Adipocyte (in vitro differentiated cells): ENCODE results near the gene CAMK4.
"Not testable (repeated sequence)": the region's sequence is repeated elsewhere in the genome, so short reads cannot be mapped to it uniquely, and the experiment has no call there.

Experiments used
- DNase-seq: peaks from one replicate; pipeline ENCODE4 v3.0.0-alpha.2; 2015; ENCODE audit warnings: low read depth
- H3K27me3 ChIP-seq: replicated peaks from 2 replicates; pipeline ENCODE4 v1.7.0; 2013; ENCODE audit warnings: mild to moderate bottlenecking, low read length, moderate library complexity; ENCODE audit not compliant: control insufficient read depth, insufficient read depth
- H3K36me3 ChIP-seq: 2 replicates; pipeline ENCODE4 v1.7.0; 2013; ENCODE audit warnings: low read length, mild to moderate bottlenecking, moderate library complexity; ENCODE audit not compliant: control insufficient read depth, insufficient read depth, severe bottlenecking
- H3K4me1 ChIP-seq: 2 replicates; pipeline ENCODE4 v1.7.0; 2013; ENCODE audit warnings: mild to moderate bottlenecking, low read length, moderate library complexity; ENCODE audit not compliant: control insufficient read depth, insufficient read depth
- H3K4me3 ChIP-seq: 2 replicates; pipeline ENCODE4 v1.7.0; 2013; ENCODE audit warnings: mild to moderate bottlenecking, low read length, moderate library complexity
- H3K9ac ChIP-seq: 2 replicates; pipeline ENCODE4 v1.7.0; 2013; ENCODE audit warnings: mild to moderate bottlenecking, low read length, moderate library complexity
- H3K9me3 ChIP-seq: 2 replicates; pipeline ENCODE4 v1.7.0; 2013; ENCODE audit warnings: mild to moderate bottlenecking, low read length, moderate library complexity; ENCODE audit not compliant: control insufficient read depth

CAMK4 gene

DNA sequence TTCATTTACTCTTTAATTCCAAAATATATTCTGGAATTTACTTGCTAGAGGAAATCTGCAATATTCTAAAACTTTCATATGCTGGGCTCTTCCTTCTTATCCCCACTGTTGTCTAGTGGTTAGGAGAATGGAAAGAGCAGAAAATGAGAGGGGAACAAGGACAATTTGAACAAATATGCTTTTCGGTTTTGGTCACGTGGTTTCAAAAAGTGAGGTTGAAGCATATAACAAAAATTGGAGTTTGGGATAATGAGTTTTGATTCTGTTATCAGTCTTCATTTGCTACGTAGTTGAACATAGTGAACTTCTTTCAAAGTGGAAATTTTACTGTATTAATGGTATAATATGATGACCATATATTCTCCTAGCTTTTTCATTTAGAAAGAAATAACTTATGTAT, 71.5 kb downstream of the CAMK4 start:
- H3K36me3 ChIP-seq = no peaks in the 10 kb centered on the region
- DNase-seq = no peak
- no peaks in the 10 kb centered on the region for H3K27me3 ChIP-seq
- no peaks in the 10 kb centered on the region for H3K4me1 ChIP-seq
- no peak overlapping the region for H3K4me3 ChIP-seq
- no peak overlapping the region for H3K9ac ChIP-seq
- H3K9me3 ChIP-seq = no peaks in the 10 kb centered on the region

DNA sequence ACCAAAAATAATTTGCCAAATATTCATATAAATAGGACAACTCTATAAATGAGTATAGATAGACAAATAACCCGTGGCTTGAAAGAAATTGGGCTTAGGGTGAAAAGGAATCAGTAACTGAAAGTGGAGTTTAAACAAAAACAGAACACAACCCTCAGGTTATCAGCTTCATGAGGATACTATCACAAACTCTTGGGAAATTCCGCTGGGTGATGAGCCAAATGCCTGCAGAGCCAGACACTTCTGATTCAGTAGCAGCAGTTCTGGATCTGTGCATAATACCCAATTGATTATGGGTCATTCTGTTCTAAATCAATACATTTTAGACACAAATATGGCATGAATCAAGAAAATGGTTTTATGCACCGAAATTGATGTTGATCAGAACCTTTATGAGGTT, 72.4 kb downstream of the CAMK4 start:
- no peaks in the 10 kb centered on the region for H3K36me3 ChIP-seq
- no peak overlapping the region for H3K4me3 ChIP-seq
- H3K9me3 ChIP-seq = no peaks in the 10 kb centered on the region
- H3K4me1 ChIP-seq = no peaks in the 10 kb centered on the region
- no peak for DNase-seq
- no peaks in the 10 kb centered on the region for H3K27me3 ChIP-seq
- no peak overlapping the region for H3K9ac ChIP-seq

DNA sequence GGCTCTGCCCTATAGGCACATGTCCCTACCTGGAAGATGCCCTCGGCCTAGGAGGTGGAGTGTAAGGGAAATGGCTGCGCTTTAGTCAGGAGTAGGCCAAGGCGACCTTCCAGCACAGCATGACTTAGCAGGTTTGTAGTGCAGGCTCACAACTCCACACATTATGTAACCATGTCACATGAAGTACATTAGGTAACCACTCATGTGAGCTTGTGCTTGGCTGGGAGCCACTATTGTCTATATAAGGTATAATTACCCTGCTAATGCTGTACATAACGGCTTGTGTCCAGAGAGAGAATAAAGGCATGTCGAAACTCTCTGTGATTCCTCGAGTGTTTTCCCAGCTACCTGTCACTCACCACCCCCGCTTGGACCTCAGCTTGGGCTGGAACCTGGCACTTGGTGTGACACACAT, 74.9 kb downstream of the CAMK4 start:
- H3K9ac ChIP-seq = no peak overlapping the region
- no peaks in the 10 kb centered on the region for H3K36me3 ChIP-seq
- no peaks in the 10 kb centered on the region for H3K27me3 ChIP-seq
- H3K4me3 ChIP-seq = no peak overlapping the region
- H3K4me1 ChIP-seq = no peaks in the 10 kb centered on the region
- H3K9me3 ChIP-seq = no peaks in the 10 kb centered on the region
- no peak for DNase-seq

DNA sequence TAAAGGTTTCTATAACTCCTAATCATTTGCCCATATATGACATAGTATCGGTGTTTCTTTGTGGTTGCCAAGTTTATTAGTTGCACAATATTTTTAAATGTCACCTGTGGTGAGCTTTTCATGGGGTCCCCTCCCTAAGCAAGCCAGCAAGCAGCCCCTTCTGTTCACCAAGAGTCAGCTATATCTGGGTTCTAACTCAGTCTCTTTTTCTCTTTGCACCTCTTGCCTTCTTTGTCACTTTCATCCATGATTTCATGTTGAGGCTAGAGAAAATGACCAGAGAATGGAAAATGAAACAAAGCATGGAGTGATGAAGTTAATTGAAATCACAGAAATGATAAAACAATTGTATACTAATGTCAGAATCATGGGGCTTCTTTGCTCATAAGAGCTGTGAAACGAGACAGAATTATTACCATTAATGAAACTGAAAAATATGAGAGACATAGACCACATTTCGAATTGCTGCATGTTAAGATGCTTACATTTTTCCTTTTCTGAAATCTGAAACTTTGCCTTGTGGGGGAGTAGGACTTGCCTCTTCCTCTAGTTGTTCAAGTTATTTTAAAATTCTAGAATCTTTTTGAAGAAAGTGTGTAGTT, 75.7 kb downstream of the CAMK4 start:
- Histone ChIP-seq H3K4me3 (no peak overlapping the region), H3K27me3 (no peaks in the 10 kb centered on the region), H3K36me3 (no peaks in the 10 kb centered on the region), H3K9ac (no peak overlapping the region), H3K9me3 (no peaks in the 10 kb centered on the region), H3K4me1 (no peaks in the 10 kb centered on the region)
- DNase-seq = peak; percentile 13

DNA sequence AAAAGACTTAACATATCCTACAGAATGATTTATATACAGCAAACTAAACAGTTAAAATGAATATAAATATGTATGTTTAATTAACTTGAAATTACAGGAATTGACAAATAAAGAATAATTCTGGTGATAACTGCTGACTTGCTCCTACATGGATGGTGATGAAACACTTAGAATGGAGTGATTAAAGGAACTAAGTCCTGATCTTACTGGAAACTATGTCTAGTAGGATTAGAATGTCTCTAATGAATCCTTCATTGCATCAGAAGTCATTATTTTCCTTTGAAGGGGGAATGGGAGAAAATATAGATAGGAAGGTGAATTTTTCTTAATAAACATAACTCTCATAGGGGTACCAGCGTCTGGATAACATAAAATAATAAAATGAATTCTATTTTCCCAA, 77.1 kb downstream of the CAMK4 start:
- Histone ChIP-seq H3K4me1 (no peaks in the 10 kb centered on the region), H3K9me3 (no peaks in the 10 kb centered on the region), H3K27me3 (no peaks in the 10 kb centered on the region), H3K4me3 (no peak overlapping the region), H3K9ac (no peak overlapping the region), H3K36me3 (no peaks in the 10 kb centered on the region)
- no peak for DNase-seq

DNA sequence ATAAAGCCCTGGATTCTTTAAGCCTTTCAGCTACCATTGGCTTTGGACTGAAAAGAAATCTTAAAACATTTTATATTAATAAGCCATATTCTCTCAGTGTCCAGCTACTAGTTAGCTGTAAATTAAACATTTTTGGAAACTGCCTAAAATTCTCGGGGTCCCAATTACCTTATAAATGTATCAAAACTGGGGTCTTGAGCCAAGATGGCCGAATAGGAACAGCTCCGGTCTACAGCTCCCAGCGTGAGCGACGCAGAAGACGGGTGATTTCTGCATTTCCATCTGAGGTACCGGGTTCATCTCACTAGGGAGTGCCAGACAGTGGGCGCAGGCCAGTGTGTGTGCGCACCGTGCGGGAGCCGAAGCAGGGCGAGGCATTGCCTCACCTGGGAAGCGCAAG, 77.9 kb downstream of the CAMK4 start:
- DNase-seq, H3K27me3 ChIP-seq: not testable (repeated sequence)

DNA sequence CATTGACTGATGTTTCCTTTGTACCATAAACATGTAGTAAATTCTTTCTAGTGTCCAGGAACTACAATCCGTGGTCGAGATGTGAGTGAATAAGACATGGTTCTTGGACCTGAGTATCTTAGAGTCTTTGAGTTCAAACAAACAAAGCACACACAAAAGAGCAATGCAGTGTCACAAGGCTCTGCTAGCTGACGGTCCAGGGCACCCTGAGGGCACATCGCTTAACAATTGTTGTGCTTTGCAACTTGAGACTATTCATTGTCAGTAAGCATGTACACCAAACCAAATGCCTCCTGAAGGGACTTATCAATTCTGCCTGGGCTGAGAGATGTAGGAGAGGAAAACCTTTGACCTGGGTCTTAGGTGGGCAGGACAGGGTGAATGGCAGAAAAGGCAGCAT, 84.8 kb downstream of the CAMK4 start:
- no peak for DNase-seq
- no peaks in the 10 kb centered on the region for H3K4me1 ChIP-seq
- no peaks in the 10 kb centered on the region for H3K36me3 ChIP-seq

More for the DNA sequence above, 77.9 kb downstream of the CAMK4 start:
- H3K4me3 ChIP-seq, H3K4me1 ChIP-seq, H3K9ac ChIP-seq, H3K9me3 ChIP-seq, H3K36me3 ChIP-seq: not testable (repeated sequence)

DNA sequence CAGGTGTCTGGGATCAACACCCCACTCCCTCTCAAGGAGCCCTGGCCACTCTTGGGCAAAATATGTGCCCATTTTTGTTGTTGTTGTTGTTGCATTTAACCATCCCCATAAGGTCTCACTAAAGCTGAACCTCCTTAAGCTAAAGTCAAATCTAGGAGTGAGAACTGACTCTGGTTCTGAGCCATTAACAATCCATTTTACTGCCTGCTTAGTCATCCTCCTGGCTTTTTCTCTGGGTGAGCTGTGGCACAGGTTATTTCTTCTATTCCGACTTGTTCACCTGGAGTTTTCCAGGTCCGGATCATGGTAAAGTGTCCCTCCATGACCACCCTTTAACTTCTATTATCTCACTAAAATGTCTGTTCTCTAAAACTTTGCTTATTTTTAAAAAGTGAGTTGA, 85.2 kb downstream of the CAMK4 start:
- no peaks in the 10 kb centered on the region for H3K9me3 ChIP-seq
- H3K36me3 ChIP-seq = no peaks in the 10 kb centered on the region
- no peaks in the 10 kb centered on the region for H3K27me3 ChIP-seq
- no peak for DNase-seq
- H3K4me1 ChIP-seq = no peaks in the 10 kb centered on the region
- no peak overlapping the region for H3K9ac ChIP-seq
- no peak overlapping the region for H3K4me3 ChIP-seq

More for the DNA sequence above, 84.8 kb downstream of the CAMK4 start:
- no peaks in the 10 kb centered on the region for H3K27me3 ChIP-seq
- no peaks in the 10 kb centered on the region for H3K9me3 ChIP-seq
- H3K4me3 ChIP-seq = no peak overlapping the region
- H3K9ac ChIP-seq = no peak overlapping the region

DNA sequence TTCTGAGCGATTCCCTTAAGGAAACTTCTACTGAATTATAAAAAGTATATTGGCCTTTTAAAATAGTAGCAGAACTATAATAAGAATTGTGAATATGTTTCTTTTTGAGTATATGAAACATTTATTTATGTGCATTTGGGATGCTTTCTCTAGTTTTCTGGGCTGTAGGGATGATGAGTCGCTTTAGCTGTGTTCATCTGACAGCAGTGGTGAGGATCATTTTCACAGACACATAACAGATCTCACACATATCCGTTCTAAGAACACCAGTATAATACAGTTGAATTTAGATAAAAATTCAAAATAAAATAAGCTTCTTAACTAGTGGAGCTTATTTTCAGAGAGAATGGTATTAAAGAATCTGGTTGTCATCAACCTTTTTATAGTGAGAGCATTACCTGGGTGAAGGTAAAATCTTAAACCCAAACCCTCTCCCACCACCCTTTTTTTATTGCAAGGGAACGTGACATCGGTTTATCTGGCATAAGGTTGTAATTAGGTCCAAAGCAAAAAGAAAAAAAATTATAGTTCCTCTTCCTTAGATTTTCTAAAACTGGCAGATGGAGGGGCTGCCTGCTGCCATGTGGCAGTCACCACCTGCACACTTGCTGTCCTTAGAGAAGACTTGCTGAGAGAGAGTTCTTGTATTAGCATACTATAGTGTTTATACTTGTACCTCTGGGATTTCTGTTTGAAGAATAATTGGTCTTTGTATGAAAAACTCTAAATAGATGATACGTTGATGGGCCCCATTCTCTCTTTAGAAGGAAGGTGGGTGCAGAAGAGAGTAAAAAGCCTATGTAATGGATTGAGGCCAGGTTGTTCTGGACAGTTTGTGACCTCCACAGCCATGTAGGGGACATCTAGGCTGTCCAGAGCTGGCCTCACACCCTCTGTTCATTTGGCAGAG, 86.8 kb downstream of the CAMK4 start:
- no peaks in the 10 kb centered on the region for H3K27me3 ChIP-seq

DNA sequence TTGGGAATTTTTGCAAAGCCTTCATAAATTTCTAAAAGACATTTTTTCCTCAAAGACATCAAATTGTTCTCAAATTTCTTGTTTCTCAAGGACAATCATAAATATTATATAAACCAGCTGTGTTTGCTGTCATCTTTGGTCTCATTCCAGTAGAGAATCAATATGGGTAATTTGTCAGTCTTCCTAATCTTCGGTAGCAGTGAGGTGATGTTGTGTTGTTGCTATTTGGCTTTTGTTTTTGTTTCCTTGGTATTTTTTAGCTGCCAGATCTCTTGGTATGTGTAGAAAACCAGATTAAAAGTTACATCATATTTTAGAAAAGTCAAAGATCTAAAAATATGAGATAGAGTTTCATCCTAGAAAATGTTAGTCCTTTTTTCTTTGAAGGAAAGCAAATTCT, 87.5 kb downstream of the CAMK4 start:
- H3K27me3 ChIP-seq = no peaks in the 10 kb centered on the region
- peak; percentile 44 for DNase-seq

More for the DNA sequence above, 86.8 kb downstream of the CAMK4 start:
- Histone ChIP-seq H3K4me3 (no peak overlapping the region), H3K4me1 (no peaks in the 10 kb centered on the region), H3K9me3 (no peaks in the 10 kb centered on the region), H3K9ac (no peak overlapping the region), H3K36me3 (no peaks in the 10 kb centered on the region)
- DNase-seq = no peak

DNA sequence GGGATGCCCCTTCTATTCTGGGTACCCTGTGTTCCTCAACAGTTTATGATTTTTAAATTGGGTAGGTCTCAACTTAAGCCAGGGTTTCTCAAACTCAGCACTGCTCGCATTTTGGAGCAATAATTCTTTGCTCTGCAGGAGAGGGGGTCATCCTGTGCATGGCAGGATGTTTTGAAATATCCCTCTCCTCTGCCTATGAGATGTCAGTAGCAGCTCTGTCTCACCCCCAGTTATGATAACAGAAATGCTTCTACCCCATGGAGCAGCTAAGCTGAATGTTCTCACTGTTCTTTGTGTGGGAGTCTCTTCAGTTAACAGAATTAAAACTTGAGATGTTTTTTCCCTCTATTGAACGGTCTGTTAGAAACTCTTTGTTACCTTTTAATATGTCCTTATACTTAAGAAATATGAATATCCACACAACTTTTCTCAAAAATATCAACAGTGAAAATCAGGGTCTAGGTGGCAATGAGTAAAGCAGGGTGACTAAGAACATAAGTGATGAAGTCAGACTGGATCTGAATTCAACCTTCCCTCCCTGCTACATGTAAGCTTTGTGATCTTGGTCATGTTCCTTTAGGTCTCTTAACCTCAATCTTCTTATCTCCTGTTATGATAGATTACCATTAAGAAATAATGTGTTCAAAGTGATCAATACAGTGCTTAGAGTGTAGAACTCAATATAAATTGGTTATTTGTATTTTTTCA, 89.0 kb downstream of the CAMK4 start:
- H3K4me1 ChIP-seq = no peaks in the 10 kb centered on the region
- no peak overlapping the region for H3K9ac ChIP-seq
- DNase-seq = no peak
- no peaks in the 10 kb centered on the region for H3K27me3 ChIP-seq
- no peaks in the 10 kb centered on the region for H3K36me3 ChIP-seq
- no peaks in the 10 kb centered on the region for H3K9me3 ChIP-seq
- H3K4me3 ChIP-seq = no peak overlapping the region

More for the DNA sequence above, 87.5 kb downstream of the CAMK4 start:
- H3K36me3 ChIP-seq = no peaks in the 10 kb centered on the region
- no peak overlapping the region for H3K9ac ChIP-seq
- H3K4me1 ChIP-seq = no peaks in the 10 kb centered on the region
- no peaks in the 10 kb centered on the region for H3K9me3 ChIP-seq
- H3K4me3 ChIP-seq = no peak overlapping the region
